Fibroblast of skin of left biceps (primary cell): ENCODE results near the gene LRRTM1.

Source experiments
- DNase-seq, 2 experiments: peaks; one replicate each; pipeline ENCODE4 v3.0.0-alpha.2; 2013; ENCODE audit warnings: low read depth in 2 of 2

LRRTM1 gene, protein sequence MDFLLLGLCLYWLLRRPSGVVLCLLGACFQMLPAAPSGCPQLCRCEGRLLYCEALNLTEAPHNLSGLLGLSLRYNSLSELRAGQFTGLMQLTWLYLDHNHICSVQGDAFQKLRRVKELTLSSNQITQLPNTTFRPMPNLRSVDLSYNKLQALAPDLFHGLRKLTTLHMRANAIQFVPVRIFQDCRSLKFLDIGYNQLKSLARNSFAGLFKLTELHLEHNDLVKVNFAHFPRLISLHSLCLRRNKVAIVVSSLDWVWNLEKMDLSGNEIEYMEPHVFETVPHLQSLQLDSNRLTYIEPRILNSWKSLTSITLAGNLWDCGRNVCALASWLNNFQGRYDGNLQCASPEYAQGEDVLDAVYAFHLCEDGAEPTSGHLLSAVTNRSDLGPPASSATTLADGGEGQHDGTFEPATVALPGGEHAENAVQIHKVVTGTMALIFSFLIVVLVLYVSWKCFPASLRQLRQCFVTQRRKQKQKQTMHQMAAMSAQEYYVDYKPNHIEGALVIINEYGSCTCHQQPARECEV

DNA sequence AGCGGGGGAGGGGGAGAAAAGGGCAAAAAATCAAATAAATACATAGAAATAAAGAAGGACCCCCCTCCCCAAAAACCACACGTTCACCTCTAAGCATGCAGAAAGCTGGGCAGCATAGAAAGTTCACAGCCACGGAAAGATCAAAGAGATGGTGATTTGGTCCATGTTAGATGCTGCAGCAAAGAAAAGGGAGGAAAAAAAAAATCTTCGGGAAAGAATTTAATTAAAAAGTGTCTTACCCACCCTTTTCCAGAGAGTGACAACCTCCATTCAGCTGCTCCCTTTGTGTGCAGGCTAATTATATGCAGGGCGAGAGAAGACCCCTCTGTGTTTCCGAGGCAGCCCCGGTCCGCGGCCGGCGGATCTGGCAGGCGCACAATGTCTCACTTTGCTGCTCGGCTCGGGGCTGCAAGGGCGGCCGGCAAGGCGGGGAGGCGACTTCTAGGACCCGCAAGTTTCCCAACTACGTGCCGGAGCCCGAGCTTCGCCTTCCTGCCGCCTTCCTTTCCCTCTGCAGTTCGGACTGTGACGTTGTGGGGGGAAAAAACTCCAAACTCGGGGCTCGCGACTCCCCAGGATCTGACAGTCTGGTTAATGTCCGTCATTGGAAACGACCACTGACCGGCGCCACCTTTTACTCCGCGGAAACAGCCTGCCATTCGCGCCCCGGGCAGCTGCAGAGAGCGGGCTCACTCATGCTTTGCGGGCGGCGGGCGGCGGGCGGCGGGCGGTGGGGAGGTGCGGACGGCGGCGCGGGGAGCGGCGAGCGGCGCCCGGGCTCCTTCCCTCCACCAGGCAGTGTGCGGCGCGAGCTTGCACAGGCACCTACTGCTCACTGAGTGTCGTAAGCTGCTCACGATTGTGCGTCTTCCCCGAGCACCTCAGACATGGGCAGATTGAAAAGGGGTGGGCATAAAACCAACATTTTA is at the start of gene LRRTM1:
TSS of gene LRRTM1 (minus strand) at position 844 of the 929 bp plus-strand sequence. CDS start 933 bp downstream, outside the sequence.
- no peak for DNase-seq

DNA sequence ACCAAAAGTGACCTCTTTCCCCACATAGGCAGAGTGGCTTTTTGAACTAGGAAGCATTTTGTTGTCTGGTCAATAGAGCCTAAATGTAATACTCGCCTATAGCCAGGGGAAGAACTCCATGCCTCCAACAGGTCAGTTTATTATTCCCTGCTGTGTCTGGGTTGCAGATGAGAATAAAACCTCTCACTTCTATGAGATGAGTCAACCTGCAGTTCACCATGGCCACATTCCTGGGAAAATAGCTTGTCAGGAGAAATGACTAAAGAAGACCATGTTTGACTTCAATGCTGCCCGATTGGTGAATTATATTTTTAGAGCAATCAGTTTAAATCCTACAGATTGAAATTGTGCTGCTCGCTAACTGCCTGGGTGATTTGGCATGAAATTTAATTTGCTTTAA is 46.7 kb upstream of the LRRTM1 start:
- peak; percentile 13 to 24 for DNase-seq

DNA sequence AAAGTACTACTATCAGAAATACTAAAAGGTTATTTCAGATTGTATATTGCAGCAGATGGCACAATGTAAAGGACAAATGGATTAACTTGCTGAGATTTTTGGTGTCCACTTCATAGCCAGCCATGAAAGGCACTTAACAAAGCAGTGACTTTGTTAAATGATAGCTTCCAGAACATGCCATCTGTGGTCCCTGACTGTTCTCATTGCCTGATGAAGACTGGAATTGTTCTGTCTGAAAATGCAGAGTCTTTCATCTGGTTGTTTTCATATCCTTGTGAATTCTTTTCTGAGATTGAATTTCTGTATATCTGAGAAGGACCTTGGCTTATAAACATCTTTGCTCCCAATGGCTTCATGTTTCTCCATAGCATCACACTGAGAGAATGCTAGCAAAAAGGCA is 44.4 kb upstream of the LRRTM1 start:
- DNase-seq = no peak

DNA sequence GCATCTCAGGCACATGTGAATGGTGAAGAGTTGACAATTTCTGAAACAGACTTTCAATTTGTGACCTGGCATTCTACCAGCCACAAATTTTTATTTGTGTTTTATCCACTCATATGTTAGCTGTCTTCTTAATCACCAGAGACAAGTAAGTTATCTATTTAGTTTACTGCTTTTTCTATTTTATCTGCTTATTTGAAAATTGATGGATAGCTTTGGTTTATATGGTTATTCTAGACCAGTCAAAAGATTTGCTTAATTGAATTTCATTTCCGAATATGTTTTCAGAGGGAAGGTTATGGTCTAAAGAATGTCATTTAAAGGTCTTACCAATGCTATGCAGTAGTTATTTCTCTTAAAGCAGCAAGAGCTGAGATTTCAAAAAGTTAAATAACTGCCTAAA is 43.5 kb upstream of the LRRTM1 start:
- DNase-seq = no peak

DNA sequence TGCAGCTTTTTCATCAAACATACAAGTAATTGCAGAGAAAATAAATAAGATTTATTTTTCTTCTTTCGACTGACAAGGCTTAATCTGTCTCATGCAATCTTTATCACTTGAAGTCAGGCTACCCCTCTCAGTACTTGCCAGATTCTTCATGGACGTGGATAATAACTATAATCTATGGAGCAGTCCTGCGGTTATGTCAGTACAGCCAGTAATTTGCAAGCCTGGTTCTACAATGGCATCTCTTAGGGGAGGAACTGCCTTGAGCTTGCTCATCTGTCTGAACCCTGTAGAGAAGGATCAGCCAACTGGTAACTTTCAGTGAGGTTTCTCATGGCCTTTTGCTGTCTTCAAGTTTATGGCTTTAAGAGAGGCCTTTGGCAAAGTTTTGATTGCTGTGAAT is 35.5 kb upstream of the LRRTM1 start:
- DNase-seq = no peak

DNA sequence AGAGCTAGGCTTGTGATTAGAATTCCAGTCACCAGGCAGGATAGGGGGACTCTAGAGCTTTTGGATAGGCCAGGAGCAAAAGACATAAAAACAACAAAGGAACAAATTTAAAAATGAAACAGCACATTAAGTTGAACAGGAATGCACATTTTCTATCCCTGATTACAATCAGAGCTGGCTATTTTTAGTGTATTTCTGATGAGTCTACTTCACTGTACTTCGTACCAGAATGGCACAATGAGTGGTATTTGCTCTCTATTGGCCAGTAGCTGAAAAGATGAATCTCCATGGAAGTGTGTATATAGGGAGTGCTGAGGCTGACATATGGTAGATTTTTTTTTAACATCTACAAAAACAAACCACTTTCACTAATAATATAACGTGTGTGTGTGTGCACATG is 34.2 kb upstream of the LRRTM1 start:
- DNase-seq = no peak

DNA sequence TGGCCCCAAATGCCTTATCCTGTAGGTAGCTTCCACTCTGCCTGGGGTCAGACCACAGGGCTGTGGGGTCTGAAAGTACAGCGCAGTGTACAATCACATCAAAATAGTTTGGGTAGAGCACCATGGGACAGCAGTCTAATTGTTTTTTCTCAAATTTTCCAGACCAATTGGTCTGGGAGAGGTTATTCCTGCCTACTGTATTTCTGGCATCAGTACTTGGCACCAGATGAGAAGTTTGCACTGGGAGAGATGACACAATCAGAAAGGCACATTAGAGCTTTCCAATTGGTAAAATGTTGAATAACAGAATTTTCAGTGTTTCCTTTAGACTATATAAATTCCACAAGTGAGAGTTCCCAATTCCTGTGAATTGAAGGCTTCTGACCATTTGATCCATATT is 30.9 kb upstream of the LRRTM1 start:
- no peak for DNase-seq

DNA sequence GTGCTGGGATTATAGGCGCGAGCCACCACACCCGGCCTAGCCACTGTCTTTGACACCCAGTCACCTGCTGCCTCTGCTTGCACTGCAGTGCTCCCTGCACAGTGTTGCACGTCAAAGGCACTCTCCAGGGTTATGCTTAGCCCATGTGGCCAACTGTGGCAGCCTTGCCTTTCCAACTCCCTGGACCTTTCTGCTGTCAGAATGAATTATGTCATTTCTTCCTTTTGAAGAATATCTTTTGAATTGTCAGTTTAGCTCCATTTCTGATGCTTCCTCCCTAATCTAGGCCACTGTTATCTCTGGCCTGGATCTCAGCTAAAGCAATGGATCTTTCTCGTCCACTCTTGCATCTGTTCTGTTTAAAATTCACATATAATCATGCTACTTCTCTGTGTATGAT is 29.3 kb upstream of the LRRTM1 start:
- no peak for DNase-seq

DNA sequence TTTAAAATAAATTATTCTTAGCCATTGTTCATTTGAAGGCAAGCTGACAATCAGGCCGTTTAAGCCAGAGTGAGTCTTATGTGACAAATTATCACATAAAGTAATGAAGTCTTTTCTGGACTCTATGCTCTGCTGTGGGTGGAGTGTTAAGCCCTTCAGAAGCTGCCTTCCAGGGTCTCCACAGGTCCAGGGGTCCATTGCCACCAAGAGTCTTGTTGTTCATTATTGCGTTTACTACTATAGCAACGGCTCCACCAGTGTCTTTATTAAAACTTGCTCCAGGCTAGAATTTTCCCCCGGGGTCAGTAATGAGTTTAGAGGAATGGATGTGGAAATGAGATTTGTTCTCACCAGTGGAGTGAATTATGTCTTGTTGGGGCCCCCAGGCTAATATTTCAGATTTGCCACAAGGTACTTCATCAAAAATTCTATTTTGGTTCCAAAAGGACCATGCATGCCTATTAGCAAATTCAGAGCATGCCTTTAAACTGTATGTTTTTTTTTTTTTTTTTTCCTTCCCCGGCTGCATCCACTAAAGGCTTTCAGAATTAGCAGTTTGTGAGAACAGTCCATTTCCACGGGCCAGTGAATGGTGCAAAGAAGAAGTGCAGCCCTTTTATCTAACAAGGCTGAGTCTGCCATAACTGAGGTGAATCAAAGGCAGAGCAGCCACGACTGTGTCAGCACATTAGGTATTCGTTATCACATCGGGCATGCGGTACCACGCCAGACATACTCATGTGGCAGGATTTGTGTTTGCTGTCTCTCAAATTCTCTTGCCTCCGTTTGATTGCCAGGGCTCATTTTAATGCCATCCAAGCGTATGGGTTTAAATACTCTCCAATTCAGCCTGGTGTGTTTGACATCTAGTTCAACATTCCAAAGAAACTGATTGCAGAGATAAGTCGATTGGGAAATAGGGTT is 26.2 kb upstream of the LRRTM1 start:
- no peak for DNase-seq

DNA sequence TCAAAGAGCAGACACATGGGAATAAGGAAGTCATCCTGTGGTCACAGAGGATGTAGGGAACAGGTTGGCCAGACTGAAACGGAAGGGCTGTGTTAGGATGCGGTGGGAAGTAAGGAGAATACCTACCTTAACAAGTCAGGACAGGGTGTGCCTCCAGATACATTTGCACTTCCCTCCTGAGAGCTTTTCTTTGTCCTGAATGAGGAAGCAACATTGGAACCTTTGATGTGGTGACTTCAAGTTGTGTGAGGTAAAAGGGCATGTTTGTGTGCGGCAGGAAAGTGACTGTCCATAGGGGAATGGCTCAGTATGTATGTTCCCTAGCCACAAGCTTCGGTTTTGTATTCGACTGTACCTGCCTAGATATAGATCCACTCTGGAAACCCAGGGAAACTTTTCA is 24.9 kb upstream of the LRRTM1 start:
- no peak for DNase-seq

DNA sequence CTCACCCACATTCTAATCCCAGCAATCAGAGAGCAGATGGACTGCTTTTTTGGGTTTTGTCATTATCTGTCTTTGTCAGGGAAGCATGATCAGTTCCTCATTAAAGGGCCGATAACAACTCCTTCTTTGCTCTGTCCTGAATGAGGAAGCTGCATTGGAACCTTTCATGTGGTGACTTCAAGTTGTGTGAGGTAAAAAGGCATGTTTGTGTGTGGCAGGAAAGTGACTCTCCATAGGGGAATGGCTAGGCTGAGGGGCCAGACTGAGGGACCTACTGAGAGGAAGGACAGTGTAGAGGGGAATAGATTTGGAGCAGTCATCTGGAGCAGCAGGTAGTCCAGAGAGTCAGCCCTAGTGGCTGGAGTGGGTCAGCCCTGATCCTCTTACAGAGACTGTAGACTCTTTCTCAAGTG is 23.6 kb upstream of the LRRTM1 start:
- no peak for DNase-seq

DNA sequence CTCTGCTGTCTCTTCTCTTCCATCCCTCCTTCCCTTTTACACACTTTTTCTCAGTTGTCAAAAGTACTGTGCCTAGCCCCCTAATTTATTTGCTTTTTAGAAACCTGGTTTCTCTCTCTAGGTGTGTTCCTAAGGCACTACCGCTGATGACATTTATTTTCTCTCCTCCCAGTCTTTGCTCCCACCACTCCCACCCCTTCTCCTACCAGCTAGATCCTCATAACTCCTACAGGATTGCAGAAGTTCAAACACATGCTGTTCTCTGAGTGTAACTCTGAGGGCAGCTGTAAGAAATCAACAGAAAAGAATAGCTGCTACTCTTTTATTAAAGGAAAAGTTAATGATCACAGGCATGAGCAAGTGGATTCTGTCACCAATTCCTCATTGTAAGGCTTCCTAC is 22.3 kb upstream of the LRRTM1 start:
- DNase-seq = no peak

DNA sequence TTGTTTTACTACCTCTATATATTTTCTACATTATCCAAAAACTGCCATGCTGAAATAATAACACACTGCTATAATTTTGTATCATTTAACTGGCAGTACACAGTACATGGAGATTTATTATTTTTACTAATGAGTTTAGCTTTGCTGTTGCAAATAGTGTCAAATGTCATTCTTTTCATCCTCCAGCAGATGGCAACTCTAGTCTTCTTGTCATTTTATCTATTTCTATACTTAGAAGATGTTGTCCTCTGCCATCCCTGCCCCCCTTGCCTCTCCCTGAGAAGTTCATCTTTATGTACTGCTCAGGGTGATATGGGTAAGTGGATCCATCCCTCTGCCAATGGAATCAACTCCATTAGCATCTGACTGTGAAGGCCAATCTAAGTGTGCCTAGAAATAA is 21.7 kb upstream of the LRRTM1 start:
- peak; percentile 28 to 31 for DNase-seq

DNA sequence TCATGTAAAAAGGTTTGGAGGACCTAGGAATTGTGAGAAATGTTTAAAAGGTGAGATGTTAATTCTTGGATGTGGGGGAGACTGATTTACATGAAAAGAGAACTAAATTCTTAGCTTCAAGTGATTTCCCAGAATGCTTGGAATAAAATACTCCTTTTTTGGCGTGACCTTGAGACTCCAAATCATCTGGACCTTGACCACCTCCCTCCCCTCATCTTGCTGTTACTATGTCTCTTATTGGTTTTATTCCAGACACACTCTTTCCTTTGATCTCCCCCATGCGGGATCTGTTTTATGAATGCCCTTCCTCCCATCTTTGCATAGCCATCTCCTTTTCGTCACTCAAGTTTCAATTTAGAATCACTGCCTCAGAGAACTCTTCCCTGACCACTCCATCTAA is 20.0 kb upstream of the LRRTM1 start:
- DNase-seq = no peak

DNA sequence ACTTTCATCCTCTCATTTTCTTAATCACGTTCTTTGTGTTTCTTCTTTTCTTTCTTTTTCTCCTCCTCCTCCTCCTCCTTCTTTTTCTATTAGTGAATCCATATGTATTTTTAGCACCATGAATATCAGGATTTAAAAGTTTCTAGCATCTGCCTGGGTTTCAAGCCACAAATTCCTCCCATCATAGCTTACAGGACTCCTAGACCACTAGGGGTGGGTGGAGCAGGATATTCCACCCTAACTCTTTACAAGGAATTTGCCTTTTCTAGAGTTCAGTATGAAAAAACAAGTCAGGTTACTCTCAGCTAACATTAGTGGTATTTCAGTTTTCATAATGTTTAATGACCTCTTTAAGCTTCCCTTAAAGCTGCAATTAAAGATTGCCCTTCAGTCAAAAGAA is 19.1 kb upstream of the LRRTM1 start:
- DNase-seq = peak; percentile 4 to 6

DNA sequence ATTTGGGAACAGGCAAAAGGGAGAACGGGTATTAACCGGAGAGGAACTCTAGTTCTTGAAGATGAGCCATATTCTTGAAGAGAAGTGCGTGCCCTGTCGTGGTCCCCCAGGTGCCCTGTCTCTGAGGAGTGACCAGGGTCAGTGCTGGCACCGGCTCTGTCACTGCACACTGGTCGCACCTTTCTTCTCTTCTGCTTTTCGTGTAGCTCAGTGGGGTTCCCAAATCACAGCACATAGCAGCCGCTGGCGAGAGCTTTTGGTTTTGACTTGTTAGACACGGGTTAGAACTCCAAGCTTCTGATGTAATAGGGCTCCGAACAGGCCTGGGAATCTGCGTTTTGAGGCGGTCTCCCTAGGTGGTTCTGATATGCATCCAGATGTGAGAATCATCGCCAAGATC is 18.4 kb upstream of the LRRTM1 start:
- no peak for DNase-seq

DNA sequence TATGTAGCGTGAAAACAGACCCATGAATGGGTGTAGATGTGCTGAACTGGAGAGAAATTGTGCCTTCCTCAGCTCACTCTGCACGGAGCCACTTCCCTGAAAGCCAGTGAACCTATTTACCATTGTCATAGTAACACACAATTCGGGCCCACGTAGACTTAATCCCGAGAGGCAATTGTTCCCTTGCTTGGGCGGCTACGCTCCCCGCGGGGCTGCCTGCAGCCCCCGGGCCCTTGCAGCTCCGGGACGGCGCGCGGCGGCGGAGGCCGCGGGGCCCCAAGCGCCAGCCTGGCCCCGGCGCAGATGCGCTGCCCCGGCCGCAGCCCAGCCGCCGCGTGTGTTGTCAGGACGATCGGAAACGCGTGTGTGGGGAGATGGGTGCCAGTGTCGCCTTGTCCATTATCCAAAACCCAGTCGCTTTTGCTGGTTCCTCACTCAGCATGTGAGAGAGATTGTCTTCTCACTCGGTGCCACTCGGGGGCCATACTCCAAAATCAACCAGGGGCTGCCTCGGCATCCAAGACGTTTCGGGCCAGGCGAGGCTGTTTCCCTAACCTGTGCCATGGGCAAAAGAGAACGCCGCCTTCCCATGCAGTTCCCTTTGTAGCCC is 17.9 kb upstream of the LRRTM1 start:
- no peak for DNase-seq

DNA sequence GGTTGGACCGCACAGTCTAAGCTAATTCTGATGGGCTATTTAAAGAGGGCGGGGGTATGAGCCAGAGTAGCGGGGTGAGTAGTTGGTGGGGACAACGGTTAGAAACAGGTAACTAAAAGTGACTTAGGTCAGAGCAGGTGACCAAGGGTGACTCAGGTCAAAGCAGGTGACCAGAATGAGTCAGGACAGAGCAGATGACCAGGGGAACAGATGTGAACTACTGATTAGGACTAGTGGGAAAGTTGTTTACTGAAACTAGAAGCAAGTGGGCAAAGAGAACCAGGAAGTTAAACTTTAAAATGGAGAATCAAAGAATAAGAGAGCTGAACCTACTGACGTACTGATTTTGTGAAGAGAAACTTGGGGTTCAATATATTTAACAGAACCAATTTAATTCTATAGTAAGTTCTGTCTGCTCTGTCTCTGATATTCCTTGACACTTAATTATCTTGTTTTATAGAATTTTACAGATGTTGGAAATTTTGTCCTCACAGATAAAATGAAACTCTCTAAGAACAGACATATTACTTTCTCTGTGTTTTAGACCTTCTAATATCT is 7.8 kb upstream of the LRRTM1 start:
- no peak for DNase-seq

DNA sequence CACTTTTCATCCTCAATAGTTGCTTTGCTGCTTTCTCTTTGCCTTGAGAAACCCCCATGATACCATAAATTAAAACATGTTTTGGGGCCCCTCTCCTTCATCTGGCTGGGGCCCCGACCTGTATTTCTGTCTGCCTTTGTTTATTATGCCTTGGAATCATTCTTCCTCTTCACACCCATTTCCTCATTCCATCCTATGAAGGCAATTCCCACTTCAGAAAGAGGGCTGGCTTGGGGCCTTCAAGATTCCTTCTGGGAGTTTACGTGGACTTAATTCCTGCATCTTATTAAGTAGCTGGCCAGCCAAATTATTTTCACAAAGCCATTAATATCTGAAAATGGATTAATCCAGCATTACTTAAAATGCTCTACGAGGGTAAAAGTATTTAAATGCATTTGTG is 6.8 kb upstream of the LRRTM1 start:
- DNase-seq = no peak

DNA sequence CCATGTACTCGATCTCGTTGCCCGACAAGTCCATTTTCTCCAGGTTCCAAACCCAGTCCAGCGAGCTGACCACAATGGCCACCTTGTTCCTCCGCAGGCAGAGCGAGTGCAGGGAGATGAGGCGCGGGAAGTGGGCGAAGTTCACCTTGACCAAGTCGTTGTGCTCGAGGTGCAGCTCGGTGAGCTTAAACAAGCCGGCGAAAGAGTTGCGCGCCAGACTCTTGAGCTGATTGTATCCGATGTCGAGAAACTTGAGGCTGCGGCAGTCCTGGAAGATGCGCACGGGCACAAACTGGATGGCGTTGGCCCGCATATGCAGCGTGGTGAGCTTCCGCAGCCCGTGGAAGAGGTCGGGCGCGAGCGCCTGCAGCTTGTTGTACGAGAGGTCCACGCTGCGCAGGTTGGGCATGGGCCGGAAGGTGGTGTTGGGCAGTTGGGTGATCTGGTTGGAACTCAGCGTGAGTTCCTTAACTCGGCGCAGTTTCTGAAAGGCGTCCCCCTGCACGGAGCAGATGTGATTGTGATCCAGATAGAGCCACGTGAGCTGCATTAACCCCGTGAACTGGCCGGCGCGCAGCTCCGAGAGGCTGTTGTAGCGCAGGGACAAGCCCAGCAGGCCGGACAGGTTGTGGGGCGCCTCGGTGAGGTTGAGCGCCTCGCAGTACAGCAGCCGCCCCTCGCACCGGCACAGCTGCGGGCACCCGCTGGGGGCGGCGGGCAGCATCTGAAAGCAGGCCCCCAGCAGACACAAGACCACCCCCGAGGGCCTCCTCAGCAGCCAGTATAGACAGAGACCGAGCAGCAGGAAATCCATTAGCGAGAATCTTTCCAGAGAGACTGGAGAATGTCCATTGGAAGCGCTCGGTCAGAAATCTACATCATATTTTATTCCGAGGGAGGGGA is 1.3 kb downstream of the LRRTM1 start:
- DNase-seq = no peak
